Neural cell (in vitro differentiated cells): ENCODE results near the gene CDC25C. TPM values are rescaled to one million over a fixed set of nuclear protein-coding genes. Genes with fewer than 3 reads are reported as not detected.
"Not testable (repeated sequence)": the region's sequence is repeated elsewhere in the genome, so short reads cannot be mapped to it uniquely, and the experiment has no call there.

Experiments
- H2AFZ ChIP-seq: fragments of 200-600, 300-800 bp; sonication (generic), shearing (Covaris generic); 2 replicates; pipeline ENCODE4 v1.6.0; 2014; ENCODE audit warnings: low read depth, mild to moderate bottlenecking, antibody characterized with exemption, low read length, moderate library complexity
- H3F3A ChIP-seq: fragments of 200-600 bp; shearing (Covaris generic); 2 replicates; pipeline ENCODE4 v1.6.1; 2016; ENCODE audit warnings: mild to moderate bottlenecking, moderate library complexity, mixed read lengths, antibody characterized with exemption, low read length; ENCODE audit not compliant: insufficient read depth, poor library complexity, severe bottlenecking
- H3K27ac ChIP-seq: fragments of 200-600, 300-800 bp; sonication (generic), shearing (Covaris generic); 2 replicates; pipeline ENCODE4 v1.5.1; 2014; ENCODE audit warnings: mild to moderate bottlenecking, low read length, moderate library complexity
- H3K27me3 ChIP-seq: fragments of 300-800, 200-600 bp; sonication (generic), shearing (Covaris generic); 2 replicates; pipeline ENCODE4 v1.6.0; 2014; ENCODE audit warnings: mild to moderate bottlenecking, low read depth, low read length, moderate library complexity; ENCODE audit not compliant: insufficient read depth
- H3K36me3 ChIP-seq: fragments of 300-800, 200-600 bp; sonication (generic), shearing (Covaris generic); 2 replicates; pipeline ENCODE4 v1.5.1; 2014; ENCODE audit warnings: mild to moderate bottlenecking, antibody characterized with exemption, low read length, moderate library complexity; ENCODE audit not compliant: insufficient read depth
- H3K4me2 ChIP-seq: fragments of 300-800, 200-600 bp; sonication (generic), shearing (Covaris generic); 2 replicates; pipeline ENCODE4 v1.6.0; 2014; ENCODE audit warnings: mild to moderate bottlenecking, low read length
- H3K4me3 ChIP-seq: fragments of 300-800, 200-600 bp; sonication (generic), shearing (Covaris generic); 2 replicates; pipeline ENCODE4 v1.5.1; 2014; ENCODE audit warnings: mild to moderate bottlenecking, low read length, moderate library complexity
- H3K79me2 ChIP-seq: fragments of 200-600 bp; shearing (Covaris generic); replicated peaks from 2 replicates; pipeline ENCODE4 v1.6.0; 2014; ENCODE audit warnings: mild to moderate bottlenecking, low read length, moderate library complexity; ENCODE audit not compliant: insufficient read depth
- H3K9ac ChIP-seq: fragments of 300-800, 200-600 bp; sonication (generic), shearing (Covaris generic); 2 replicates; pipeline ENCODE4 v1.6.1; 2016; ENCODE audit warnings: mild to moderate bottlenecking, low read length, mixed read lengths
- H3K9me2 ChIP-seq: fragments of 200-600 bp; shearing (Covaris generic); 2 replicates; pipeline ENCODE4 v1.6.1; 2016; ENCODE audit warnings: mild to moderate bottlenecking, low read length, mixed read lengths; ENCODE audit not compliant: insufficient read depth
- H3K9me3 ChIP-seq: fragments of 200-600, 300-800 bp; sonication (generic), shearing (Covaris generic); 2 replicates; pipeline ENCODE4 v1.6.1; 2016; ENCODE audit warnings: mild to moderate bottlenecking, mixed run types, low read length, moderate library complexity, mixed read lengths
- H4K20me1 ChIP-seq: fragments of 200-600 bp; shearing (Covaris generic); 2 replicates; pipeline ENCODE4 v1.6.1; 2016; ENCODE audit warnings: mild to moderate bottlenecking, mixed run types; ENCODE audit not compliant: insufficient read depth
- CTCF ChIP-seq: fragments of 450-650 bp; IDR thresholded peaks from 2 replicates; pipeline ENCODE4 v1.5.1; 2014; ENCODE audit warnings: antibody characterized with exemption, mild to moderate bottlenecking, moderate library complexity; ENCODE audit not compliant: poor library complexity, severe bottlenecking
- EP300 ChIP-seq: fragments of 450-650 bp; conservative IDR thresholded peaks from 2 replicates; pipeline ENCODE4 v1.6.1; 2014; ENCODE audit warnings: antibody characterized with exemption, mild to moderate bottlenecking, moderate library complexity; ENCODE audit not compliant: poor library complexity, severe bottlenecking
- EZH2 ChIP-seq: fragments of 200-600, 300-800 bp; shearing (Covaris generic), sonication (generic); IDR thresholded peaks from 2 replicates; pipeline ENCODE4 v1.6.1; 2014; ENCODE audit warnings: antibody characterized with exemption, low read length, borderline replicate concordance, mild to moderate bottlenecking; ENCODE audit not compliant: insufficient read depth, poor library complexity, severe bottlenecking
- MXI1 ChIP-seq: fragments of 450-650 bp; conservative IDR thresholded peaks from 2 replicates; pipeline ENCODE4 v1.6.1; 2014; ENCODE audit warnings: antibody characterized with exemption, mild to moderate bottlenecking; ENCODE audit not compliant: poor library complexity, severe bottlenecking
- POLR2AphosphoS5 ChIP-seq: IDR thresholded peaks from 2 replicates; pipeline ENCODE4 v1.6.1; 2012
- RAD21 ChIP-seq: fragments of 450-650 bp; conservative IDR thresholded peaks from 2 replicates; pipeline ENCODE4 v1.6.1; 2014; ENCODE audit warnings: antibody characterized with exemption, mild to moderate bottlenecking, moderate library complexity
- SMC3 ChIP-seq: fragments of 450-650 bp; conservative IDR thresholded peaks from 2 replicates; pipeline ENCODE4 v1.6.1; 2014; ENCODE audit warnings: antibody characterized with exemption, mild to moderate bottlenecking, moderate library complexity; ENCODE audit not compliant: poor library complexity
- TAF1 ChIP-seq: IDR thresholded peaks from 2 replicates; pipeline ENCODE4 v1.6.1; 2012; ENCODE audit warnings: low read depth
- polyA plus RNA-seq: library from polyadenylated mRNA; depleted of rRNA; stranded (reverse); fragments of >200 nt; gene quantifications from 2 replicates; pipeline ENCODE4 v1.2.3, GENCODE V29; 2014
- TF ChIP-seq, protein P1 (sequence below): IDR thresholded peaks from 2 replicates; pipeline ENCODE4 v1.6.1; 2012; ENCODE audit warnings: borderline replicate concordance

Gene CDC25C
- polyA plus RNA-seq, 1 donor from 2014 or later: 0.71 TPM

- Histone ChIP-seq H3K27ac (no peak overlapping the region), H2AFZ (peak overlapping the region; percentile 19), H3K36me3 (no peaks in the 10 kb centered on the region), H3K9me3 (no peaks in the 10 kb centered on the region), H3K4me3 (peak overlapping the region; percentile 70), H3K79me2 (no peaks in the 10 kb centered on the region), H3F3A (no peaks in the 10 kb centered on the region), H3K9ac (no peak overlapping the region), H3K27me3 (no peaks in the 10 kb centered on the region), H4K20me1 (no peaks in the 10 kb centered on the region), H3K9me2 (no peaks in the 10 kb centered on the region), H3K4me2 (peak overlapping the region; percentile 47)
- TF ChIP-seq MXI1 (no peak), CTCF (no peak), EZH2 (no peak), EP300 (no peak), RAD21 (no peak), POLR2AphosphoS5 (no peak), SMC3 (no peak), TAF1 (no peak)
- TF ChIP-seq, protein P1, sequence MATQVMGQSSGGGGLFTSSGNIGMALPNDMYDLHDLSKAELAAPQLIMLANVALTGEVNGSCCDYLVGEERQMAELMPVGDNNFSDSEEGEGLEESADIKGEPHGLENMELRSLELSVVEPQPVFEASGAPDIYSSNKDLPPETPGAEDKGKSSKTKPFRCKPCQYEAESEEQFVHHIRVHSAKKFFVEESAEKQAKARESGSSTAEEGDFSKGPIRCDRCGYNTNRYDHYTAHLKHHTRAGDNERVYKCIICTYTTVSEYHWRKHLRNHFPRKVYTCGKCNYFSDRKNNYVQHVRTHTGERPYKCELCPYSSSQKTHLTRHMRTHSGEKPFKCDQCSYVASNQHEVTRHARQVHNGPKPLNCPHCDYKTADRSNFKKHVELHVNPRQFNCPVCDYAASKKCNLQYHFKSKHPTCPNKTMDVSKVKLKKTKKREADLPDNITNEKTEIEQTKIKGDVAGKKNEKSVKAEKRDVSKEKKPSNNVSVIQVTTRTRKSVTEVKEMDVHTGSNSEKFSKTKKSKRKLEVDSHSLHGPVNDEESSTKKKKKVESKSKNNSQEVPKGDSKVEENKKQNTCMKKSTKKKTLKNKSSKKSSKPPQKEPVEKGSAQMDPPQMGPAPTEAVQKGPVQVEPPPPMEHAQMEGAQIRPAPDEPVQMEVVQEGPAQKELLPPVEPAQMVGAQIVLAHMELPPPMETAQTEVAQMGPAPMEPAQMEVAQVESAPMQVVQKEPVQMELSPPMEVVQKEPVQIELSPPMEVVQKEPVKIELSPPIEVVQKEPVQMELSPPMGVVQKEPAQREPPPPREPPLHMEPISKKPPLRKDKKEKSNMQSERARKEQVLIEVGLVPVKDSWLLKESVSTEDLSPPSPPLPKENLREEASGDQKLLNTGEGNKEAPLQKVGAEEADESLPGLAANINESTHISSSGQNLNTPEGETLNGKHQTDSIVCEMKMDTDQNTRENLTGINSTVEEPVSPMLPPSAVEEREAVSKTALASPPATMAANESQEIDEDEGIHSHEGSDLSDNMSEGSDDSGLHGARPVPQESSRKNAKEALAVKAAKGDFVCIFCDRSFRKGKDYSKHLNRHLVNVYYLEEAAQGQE: no peak
Observed at GRCh38 chr5:138330813-138331448, 673 bp downstream of the CDC25C start.

- H3K4me3 ChIP-seq, H3K27me3 ChIP-seq: not testable (repeated sequence)
Observed at GRCh38 chr5:138318211-138318610, 13.4 kb downstream of the CDC25C start.

GRCh38 chr5:138316355-138316754 lies 15.2 kb downstream of the CDC25C start:
- H3K9me3 ChIP-seq: no peaks in the 10 kb centered on the region
- no peak overlapping the region for H3K27ac ChIP-seq
- H3F3A ChIP-seq: no peaks in the 10 kb centered on the region
- H3K9ac ChIP-seq: no peak overlapping the region
- no peak overlapping the region for H2AFZ ChIP-seq
- TF ChIP-seq RAD21: no peak
- no peak for TF ChIP-seq MXI1
- no peak for TF ChIP-seq TAF1
- no peak for TF ChIP-seq POLR2AphosphoS5
- TF ChIP-seq CTCF: no peak
- no peak for TF ChIP-seq EP300
- no peak for TF ChIP-seq EZH2
- TF ChIP-seq SMC3: no peak
- TF ChIP-seq, protein P1: no peak
- H3K4me2 ChIP-seq: no peak overlapping the region
- H4K20me1 ChIP-seq: no peaks in the 10 kb centered on the region
- H3K9me2 ChIP-seq: no peaks in the 10 kb centered on the region
- no peak overlapping the region for H3K4me3 ChIP-seq
- H3K79me2 ChIP-seq: no peaks in the 10 kb centered on the region
- no peaks in the 10 kb centered on the region for H3K36me3 ChIP-seq
- no peaks in the 10 kb centered on the region for H3K27me3 ChIP-seq

More at GRCh38 chr5:138318211-138318610, 13.4 kb downstream of the CDC25C start:
- not testable (repeated sequence) for H3K36me3 ChIP-seq, H3K79me2 ChIP-seq, H4K20me1 ChIP-seq, H3K27ac ChIP-seq, H3K9me2 ChIP-seq, H3K9ac ChIP-seq, H3K9me3 ChIP-seq, H3K4me2 ChIP-seq, H3F3A ChIP-seq, H2AFZ ChIP-seq
